Measurements from ENCODE around the gene FZD4.

GRCh38 chr11:86904001-86904400 lies 51.2 kb downstream of the FZD4 start:
- TF ChIP-seq, protein P1, sequence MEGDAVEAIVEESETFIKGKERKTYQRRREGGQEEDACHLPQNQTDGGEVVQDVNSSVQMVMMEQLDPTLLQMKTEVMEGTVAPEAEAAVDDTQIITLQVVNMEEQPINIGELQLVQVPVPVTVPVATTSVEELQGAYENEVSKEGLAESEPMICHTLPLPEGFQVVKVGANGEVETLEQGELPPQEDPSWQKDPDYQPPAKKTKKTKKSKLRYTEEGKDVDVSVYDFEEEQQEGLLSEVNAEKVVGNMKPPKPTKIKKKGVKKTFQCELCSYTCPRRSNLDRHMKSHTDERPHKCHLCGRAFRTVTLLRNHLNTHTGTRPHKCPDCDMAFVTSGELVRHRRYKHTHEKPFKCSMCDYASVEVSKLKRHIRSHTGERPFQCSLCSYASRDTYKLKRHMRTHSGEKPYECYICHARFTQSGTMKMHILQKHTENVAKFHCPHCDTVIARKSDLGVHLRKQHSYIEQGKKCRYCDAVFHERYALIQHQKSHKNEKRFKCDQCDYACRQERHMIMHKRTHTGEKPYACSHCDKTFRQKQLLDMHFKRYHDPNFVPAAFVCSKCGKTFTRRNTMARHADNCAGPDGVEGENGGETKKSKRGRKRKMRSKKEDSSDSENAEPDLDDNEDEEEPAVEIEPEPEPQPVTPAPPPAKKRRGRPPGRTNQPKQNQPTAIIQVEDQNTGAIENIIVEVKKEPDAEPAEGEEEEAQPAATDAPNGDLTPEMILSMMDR (IDR thresholded peaks at IDR 0.05) = no peak
- no peak for TF ChIP-seq POLR2AphosphoS5 (IDR thresholded peaks at IDR 0.05)
